CD4-positive, alpha-beta T cell treated with Interleukin-10 for 1 hour (primary cell): ENCODE data around the gene RAB28.
A peak's percentile ranks its signal among the peaks of the same experiment; 100 is the strongest.

Source experiments
- DNase-seq: peaks from one replicate; pipeline ENCODE4 v3.0.0-alpha.2; 2020

RAB28 gene

GRCh38 chr4:13484122-13484748 is at the start of gene RAB28:
TSS of gene RAB28 (minus strand) at chr4:13484340.
- peak; percentile 94 for DNase-seq

- DNase-seq, result no peak
Measured at GRCh38 chr4:13531625-13531998, 47.5 kb upstream of the RAB28 start.

- DNase-seq, result no peak
Measured at GRCh38 chr4:13530823-13531624, 46.9 kb upstream of the RAB28 start.

GRCh38 chr4:13529128-13529919 is 45.2 kb upstream of the RAB28 start:
- DNase-seq, result no peak

- no peak for DNase-seq
Measured at GRCh38 chr4:13528821-13529127, 44.6 kb upstream of the RAB28 start.

- no peak for DNase-seq
Measured at GRCh38 chr4:13527981-13528820, 44.1 kb upstream of the RAB28 start.

GRCh38 chr4:13527192-13527980 is 43.2 kb upstream of the RAB28 start:
- no peak for DNase-seq

GRCh38 chr4:13526658-13527057 is 42.5 kb upstream of the RAB28 start:
- no peak for DNase-seq

- DNase-seq, result no peak
Measured at GRCh38 chr4:13525606-13526281, 41.6 kb upstream of the RAB28 start.

GRCh38 chr4:13524504-13525243 is 40.5 kb upstream of the RAB28 start:
- DNase-seq, result no peak

GRCh38 chr4:13523591-13524503 is 39.7 kb upstream of the RAB28 start:
- no peak for DNase-seq

GRCh38 chr4:13523105-13523477 is 39.0 kb upstream of the RAB28 start:
- DNase-seq, result no peak

- DNase-seq, result no peak
Measured at GRCh38 chr4:13522282-13523104, 38.4 kb upstream of the RAB28 start.

- DNase-seq, result no peak
Measured at GRCh38 chr4:13521047-13521446, 36.9 kb upstream of the RAB28 start.

GRCh38 chr4:13516315-13516860 is 32.2 kb upstream of the RAB28 start:
- DNase-seq, result no peak

- DNase-seq, result no peak
Measured at GRCh38 chr4:13515268-13515667, 31.1 kb upstream of the RAB28 start.

GRCh38 chr4:13514722-13515121 is 30.6 kb upstream of the RAB28 start:
- no peak for DNase-seq

GRCh38 chr4:13511101-13511500 is 27.0 kb upstream of the RAB28 start:
- no peak for DNase-seq

GRCh38 chr4:13509442-13509841 is 25.3 kb upstream of the RAB28 start:
- DNase-seq, result no peak
